GM12865 (cell line): ENCODE results near the gene B3GALT6.

Experiments used
- DNase-seq: peaks from one replicate; pipeline ENCODE4 v3.0.0; 2010; ENCODE audit warnings: low read depth
- H3K4me3 ChIP-seq: 2 replicates; pipeline ENCODE4 v1.5.1; 2011; ENCODE audit warnings: mild to moderate bottlenecking, low read depth, low read length, control low read depth
- TF ChIP-seq, protein P1 (sequence below): IDR thresholded peaks from 2 replicates; pipeline ENCODE4 v1.5.1; 2011; ENCODE audit warnings: low read length, control low read depth, low read depth, inconsistent platforms; ENCODE audit not compliant: insufficient read depth; ENCODE audit errors: missing control alignments

The B3GALT6 gene

DNA sequence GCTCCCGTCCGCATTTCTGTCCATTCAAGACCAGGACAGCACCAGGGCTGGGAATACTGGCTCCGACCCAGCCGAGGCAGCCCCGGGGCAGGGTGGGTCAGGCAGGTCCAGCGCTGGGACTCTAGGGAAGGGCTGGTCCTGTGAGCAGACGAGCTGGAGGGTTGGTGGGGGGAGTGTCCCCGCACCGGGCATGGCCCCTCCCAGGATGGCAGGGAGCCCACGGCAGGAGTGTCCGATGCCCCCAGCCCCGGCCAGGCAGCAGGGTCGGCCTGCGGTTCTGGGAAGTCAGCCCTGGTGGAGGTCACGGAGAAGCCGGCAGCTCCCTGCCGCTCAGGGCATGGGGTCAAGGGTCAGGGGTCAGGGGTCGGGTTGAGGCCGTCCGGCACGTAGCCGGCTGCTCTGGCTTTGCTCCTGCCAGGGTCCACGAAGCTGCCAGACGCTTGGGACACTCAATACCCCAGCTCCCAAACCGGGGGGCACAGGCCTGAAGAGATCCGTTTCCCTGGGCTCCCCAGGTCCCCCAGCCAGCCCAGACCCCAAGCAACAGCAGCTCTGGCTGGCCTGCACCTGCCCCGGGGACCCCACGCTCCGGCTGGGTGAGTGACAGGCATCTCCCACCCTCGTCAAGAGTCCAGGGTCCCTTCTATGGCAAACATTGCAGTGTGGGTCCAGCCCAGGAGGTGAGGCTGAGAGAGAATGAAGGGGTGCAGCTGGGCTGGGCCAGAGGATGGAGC is 7.7 kb downstream of the B3GALT6 start:
- TF ChIP-seq, protein P1, sequence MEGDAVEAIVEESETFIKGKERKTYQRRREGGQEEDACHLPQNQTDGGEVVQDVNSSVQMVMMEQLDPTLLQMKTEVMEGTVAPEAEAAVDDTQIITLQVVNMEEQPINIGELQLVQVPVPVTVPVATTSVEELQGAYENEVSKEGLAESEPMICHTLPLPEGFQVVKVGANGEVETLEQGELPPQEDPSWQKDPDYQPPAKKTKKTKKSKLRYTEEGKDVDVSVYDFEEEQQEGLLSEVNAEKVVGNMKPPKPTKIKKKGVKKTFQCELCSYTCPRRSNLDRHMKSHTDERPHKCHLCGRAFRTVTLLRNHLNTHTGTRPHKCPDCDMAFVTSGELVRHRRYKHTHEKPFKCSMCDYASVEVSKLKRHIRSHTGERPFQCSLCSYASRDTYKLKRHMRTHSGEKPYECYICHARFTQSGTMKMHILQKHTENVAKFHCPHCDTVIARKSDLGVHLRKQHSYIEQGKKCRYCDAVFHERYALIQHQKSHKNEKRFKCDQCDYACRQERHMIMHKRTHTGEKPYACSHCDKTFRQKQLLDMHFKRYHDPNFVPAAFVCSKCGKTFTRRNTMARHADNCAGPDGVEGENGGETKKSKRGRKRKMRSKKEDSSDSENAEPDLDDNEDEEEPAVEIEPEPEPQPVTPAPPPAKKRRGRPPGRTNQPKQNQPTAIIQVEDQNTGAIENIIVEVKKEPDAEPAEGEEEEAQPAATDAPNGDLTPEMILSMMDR, result no peak
- no peak for DNase-seq
- H3K4me3 ChIP-seq, result no peak overlapping the region

DNA sequence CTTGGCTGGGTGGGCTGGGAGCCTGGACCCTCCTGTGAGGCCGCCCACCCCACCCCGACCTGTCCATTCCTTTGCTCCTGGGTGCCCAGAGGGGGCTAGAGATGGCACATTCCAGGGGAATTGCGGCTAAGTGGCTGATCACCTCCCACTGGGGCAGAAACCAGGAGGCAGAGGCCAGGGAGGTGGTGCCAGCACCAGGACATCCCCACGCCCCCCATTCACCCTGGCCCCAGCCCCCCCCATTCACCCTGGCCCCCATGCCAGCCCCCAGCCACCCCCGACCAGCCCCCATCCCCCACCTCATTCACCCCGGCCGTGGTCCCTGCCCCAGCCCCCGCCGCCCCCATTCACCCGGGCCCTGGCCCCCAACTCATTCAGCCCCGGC is 8.3 kb downstream of the B3GALT6 start:
- DNase-seq, result no peak
- TF ChIP-seq, protein P1, result no peak
- no peak overlapping the region for H3K4me3 ChIP-seq

DNA sequence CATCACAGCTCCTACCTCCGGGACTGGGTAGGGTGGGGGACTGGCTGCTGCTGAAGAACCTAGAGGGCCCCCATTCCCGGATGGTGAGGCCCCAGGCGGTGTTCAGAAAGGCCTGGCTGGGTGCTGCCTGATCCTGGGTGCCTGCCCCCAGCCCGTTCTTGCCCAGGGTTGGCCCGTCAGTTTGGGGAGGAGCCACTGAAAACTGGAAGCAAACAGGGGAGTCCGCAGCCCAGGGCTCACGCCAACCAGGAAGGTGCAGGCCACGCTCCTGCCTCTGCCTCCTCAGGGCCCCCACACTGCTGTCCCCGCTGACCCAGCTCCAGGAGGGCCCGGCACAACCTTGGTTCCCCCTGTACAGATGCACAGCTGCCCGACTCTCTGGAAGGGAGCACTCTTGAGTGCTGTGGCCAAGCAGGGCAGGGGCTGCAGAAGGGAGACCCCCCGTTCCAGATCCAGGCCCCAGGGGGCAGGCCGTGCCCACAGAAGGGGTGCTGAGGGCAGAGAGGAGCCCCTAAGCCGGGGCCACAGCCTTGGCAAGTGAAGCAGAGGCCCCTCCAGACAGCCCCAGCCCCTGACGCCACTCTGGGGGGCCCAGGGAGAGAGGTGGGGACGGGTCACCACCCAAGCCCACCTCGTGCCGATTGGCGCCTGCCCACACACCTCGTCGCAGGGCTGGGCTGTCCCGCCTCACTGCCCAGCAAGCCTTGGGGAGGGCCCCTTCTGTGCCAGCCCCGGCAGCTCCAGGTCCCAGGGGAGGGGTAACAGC is 9.0 kb downstream of the B3GALT6 start:
- TF ChIP-seq, protein P1, result no peak
- no peak for DNase-seq
- H3K4me3 ChIP-seq, result no peak overlapping the region

DNA sequence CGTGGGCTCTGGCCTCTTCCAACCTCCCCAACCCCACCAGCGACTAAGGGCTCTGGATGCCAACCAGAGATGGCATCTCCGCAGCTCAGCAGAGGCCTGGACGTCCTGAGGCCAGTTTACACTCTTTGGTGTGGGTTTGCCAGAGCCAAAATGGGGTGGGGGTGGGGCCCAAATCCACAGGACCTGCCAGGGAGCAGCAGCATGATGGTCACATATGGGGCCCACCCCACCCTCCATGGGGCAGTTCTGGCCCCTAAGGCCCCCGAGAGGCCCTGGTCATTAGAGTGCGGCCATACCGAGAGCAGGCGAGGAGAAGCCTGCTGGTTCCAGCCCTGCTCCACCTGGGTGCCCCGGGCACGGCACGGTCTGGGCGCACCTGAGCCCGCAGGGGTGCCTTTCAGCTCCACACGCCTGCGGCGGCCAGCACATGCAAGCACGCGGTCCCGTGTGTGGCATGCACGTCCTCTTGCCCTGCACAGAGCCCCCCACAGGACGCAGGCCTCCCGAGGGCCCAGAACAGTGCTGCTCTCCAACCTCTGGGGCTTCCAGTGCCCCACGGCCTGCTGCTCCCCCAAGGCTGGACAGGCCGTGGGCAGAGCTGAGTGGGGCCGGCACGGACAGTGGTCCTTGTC is 9.7 kb downstream of the B3GALT6 start:
- H3K4me3 ChIP-seq, result no peak overlapping the region
- no peak for DNase-seq
- TF ChIP-seq, protein P1, result no peak

DNA sequence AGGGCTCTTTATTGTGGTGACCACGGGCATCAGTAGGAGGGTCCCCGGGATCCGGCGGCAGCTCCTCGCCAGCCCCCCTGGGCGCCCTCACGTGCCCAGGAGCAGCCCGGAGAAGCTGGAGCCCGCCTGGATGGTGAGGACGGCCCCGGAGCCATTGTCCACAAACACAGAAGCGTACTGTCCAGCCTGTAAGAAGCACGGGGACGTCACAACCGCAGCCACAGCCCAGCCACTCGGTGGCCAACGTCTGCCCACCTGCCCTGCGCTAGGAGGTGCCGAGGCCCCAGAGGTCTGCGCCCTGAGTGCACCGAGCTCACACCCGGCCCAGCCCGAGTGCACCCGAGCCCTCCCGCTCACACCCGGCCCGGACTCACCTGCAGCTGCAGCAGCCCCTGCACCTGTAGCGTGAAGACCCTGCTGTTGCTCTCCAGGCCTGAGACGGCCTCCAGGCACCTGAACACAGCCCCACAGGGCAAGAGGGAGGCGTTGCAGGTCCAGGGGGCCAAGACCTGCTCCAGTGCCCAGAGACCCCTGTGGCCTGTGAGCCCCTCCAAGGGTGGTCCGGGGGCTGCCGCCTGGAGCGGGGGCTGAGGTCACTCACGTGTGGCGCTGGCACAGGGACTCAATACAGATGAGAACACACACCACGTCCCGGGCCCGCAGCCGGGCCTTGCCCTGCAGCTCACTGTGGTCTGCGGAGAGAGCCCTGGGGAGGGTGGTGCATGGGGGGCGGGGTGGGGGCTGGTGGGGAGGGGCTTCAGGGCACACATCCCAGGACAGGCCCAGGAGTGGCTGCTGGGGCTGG is 10.6 kb downstream of the B3GALT6 start:
- no peak overlapping the region for H3K4me3 ChIP-seq
- TF ChIP-seq, protein P1, result no peak
- DNase-seq, result no peak

DNA sequence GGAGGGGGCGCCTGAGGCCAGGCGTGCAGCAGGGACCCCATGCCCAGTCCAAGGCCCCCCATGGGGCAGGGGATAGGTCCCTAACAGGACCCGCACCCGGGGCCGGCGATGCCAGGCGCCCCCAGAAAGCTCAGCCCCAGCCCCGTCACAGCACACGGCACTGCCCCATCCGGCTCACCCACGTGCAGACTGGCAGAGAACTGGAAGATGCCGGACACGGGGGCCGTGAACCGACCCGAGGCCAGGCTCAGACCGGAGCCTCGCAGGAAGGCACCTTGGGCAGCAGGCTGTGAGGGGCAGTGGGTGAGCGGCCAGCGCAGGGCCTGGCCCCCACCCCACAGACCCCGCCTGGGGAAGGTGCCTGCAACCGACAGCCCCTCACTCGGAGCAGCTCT is 11.2 kb downstream of the B3GALT6 start:
- no peak overlapping the region for H3K4me3 ChIP-seq
- TF ChIP-seq, protein P1, result no peak
- no peak for DNase-seq
